Measurements from ENCODE around the gene CASP9. TPM values are rescaled to one million over a fixed set of nuclear protein-coding genes. Genes with fewer than 3 reads are reported as not detected.
A peak's percentile ranks its signal among the peaks of the same experiment; 100 is the strongest.

The CASP9 gene
- polyA plus RNA-seq, 6 donors from 2014 or later = 4.8 to 17.7 (median 14.7) TPM

DNA sequence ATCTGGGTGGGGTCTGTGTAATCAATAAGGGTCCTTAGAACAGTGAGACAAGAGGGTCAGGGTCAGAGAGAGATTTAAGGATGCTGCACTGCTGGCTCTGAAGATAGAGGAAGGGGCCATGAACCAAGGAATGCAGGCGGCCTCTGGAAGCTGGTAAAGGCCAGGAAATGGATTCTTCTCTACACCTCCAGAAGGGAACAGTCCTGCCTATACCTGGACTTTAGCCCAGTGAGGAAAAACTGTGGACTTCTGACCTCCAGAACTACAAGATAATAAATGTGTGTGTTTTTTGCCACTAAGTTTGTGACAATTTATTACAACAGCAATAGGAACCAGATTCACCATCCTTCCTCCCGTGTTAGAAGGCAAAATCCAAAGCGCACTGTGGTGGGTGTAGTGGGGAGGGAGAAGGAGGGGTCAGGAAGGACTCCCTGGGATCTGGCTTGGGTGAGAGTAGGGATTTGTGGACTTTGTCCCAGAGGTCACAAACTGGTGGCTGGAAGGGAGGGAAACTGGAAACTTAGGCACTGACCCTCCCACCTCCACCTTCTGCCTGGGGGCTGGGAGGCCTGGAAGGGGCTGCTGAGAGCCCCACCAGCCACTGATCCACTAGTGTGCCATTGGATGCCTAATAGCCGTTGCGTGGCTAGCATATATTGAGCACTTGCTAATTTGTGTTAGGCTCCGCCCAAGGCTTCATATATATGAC is 72.8 kb downstream of the CASP9 start:
- no peaks in the 10 kb centered on the region for H3K36me3 Mint-ChIP-seq
- DNase-seq = no peak
- H3K4me1 Mint-ChIP-seq = no peaks in the 10 kb centered on the region
- no peak overlapping the region for H3K27ac Mint-ChIP-seq
- H3K27me3 Mint-ChIP-seq = peaks cover 13 to 29% (median 24%) of the 10 kb centered on the region in 3 donors
- no peak for ATAC-seq (ENCODE audit: low read depth in 2 of 2)
- no peak overlapping the region for H3K4me3 Mint-ChIP-seq
- H3K9me3 Mint-ChIP-seq = peaks cover 0 to 5% (median 0%) of the 10 kb centered on the region in 7 donors

DNA sequence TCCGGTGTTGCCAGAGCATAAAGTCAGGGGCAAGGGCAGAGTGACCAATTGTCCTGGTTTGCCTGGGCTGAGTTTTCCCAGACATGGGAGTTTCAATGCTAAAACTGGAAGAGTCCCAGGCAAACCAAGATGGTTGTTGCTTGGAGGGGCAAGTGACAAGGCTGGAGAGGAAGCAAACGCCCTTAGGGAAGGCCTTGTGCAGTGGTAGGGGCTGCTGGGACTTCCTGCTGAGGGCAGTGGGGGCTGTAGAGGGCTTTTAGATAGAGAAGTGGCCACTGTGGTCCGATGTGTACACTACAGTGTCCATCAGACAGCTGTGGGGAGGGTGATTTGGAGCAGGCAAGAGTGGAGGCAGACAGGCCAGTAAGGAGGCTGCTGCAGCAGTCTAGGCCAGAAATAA is 74.4 kb downstream of the CASP9 start:
- Mint-ChIP-seq H3K27ac (no peak overlapping the region), H3K4me1 (no peaks in the 10 kb centered on the region), H3K27me3 (peaks cover 22 to 39% (median 38%) of the 10 kb centered on the region in 3 donors), H3K36me3 (no peaks in the 10 kb centered on the region), H3K9me3 (peaks cover 0 to 6% (median 0%) of the 10 kb centered on the region in 7 donors), H3K4me3 (no peak overlapping the region)
- DNase-seq (no peak), ATAC-seq (ENCODE audit: low read depth in 2 of 2) (no peak)

DNA sequence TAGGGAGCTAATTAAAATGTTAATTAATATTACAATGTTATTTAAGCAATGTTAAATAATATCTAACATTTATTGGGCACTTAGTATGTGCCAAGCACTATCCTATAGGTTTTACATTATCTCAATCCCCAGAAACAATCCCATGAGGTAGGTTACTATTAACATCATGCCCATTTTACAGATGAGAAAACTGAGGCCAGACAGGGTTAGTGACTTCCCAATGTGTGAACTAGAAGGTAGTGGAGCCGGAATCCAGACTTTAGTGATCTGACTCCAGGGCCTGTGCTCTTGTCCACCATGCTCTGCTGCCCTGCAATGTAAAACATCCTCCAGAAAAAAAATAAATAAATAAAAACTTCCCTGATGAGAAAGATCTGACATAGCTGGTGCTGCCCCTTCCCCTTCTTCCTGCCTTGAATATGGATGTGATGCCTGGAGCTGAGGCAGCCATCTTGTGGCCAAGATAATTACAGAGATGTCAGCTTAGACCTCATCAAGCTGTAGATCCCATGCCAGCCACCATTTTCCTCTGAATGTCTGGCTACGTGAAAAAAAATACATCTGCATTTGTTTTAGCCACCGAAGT is 75.0 kb downstream of the CASP9 start:
- DNase-seq (no peak), ATAC-seq (ENCODE audit: low read depth in 2 of 2) (no peak)
- peaks cover 0 to 6% (median 0%) of the 10 kb centered on the region in 7 donors for H3K9me3 Mint-ChIP-seq
- no peak overlapping the region for H3K4me3 Mint-ChIP-seq
- no peaks in the 10 kb centered on the region for H3K4me1 Mint-ChIP-seq
- H3K27me3 Mint-ChIP-seq = peaks cover 22 to 39% (median 38%) of the 10 kb centered on the region in 3 donors
- H3K27ac Mint-ChIP-seq = no peak overlapping the region
- no peaks in the 10 kb centered on the region for H3K36me3 Mint-ChIP-seq

DNA sequence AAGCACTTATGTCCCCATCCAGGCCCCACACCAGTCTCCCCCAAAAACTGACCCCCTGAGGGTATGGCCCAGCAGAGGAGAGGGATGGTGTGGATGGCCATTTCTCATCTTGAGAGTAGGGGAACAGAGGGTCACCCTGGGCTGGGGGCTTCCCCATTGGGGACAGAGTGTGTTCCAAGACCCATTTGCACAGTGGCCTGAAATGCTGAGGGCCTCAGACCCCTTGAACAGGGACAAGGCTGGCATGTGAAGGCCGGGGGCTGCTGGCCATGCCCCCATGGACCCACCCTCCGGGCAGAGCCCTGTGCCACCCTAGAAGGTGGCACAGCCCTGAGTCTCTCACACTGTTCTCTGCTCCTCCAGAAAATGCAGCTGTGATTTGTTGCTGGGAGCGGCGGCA is 77.8 kb downstream of the CASP9 start:
- DNase-seq (no peak), ATAC-seq (ENCODE audit: low read depth in 2 of 2) (no peak)

DNA sequence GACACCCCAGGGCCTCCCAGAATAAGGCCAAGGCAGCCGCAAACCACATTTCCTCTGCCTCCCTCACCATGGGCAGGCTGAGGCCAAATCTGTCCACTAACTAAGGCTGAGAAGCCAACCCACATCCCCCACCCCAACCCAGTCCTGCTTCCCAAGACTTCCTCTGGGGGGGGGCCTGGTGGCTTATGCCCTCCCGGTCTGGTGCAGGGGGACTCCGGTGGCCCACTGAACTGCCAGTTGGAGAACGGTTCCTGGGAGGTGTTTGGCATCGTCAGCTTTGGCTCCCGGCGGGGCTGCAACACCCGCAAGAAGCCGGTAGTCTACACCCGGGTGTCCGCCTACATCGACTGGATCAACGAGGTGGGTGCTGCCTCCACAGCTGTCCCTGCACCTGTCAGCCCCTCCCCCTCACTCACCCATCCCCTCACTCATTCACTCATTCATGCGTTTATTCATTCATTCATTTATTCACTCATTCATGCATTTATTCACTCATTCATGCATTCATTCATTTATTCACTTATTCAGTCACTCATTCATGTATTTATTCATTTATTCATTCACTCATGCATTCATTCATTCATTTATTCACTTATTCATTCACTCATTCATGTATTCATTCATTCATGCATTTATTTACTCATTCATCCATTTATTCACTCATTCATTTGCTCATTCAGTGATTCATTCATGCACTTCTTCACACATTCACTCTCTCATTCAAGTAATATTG is 78.5 kb downstream of the CASP9 start:
- Mint-ChIP-seq H3K4me3 (no peak overlapping the region), H3K4me1 (no peaks in the 10 kb centered on the region), H3K27me3 (peaks cover 14 to 56% (median 41%) of the 10 kb centered on the region in 3 donors), H3K36me3 (no peaks in the 10 kb centered on the region), H3K27ac (peak overlapping the region in 1 of 6 donors; percentile 28), H3K9me3 (peaks cover 0 to 2% (median 0%) of the 10 kb centered on the region in 7 donors)
- DNase-seq (no peak), ATAC-seq (ENCODE audit: low read depth in 2 of 2) (no peak)

More for the DNA sequence above, 77.8 kb downstream of the CASP9 start:
- Mint-ChIP-seq H3K27me3 (peaks cover 18 to 52% (median 46%) of the 10 kb centered on the region in 3 donors), H3K4me3 (no peak overlapping the region), H3K36me3 (no peaks in the 10 kb centered on the region), H3K4me1 (no peaks in the 10 kb centered on the region), H3K9me3 (peaks cover 0 to 6% (median 0%) of the 10 kb centered on the region in 7 donors), H3K27ac (no peak overlapping the region)

DNA sequence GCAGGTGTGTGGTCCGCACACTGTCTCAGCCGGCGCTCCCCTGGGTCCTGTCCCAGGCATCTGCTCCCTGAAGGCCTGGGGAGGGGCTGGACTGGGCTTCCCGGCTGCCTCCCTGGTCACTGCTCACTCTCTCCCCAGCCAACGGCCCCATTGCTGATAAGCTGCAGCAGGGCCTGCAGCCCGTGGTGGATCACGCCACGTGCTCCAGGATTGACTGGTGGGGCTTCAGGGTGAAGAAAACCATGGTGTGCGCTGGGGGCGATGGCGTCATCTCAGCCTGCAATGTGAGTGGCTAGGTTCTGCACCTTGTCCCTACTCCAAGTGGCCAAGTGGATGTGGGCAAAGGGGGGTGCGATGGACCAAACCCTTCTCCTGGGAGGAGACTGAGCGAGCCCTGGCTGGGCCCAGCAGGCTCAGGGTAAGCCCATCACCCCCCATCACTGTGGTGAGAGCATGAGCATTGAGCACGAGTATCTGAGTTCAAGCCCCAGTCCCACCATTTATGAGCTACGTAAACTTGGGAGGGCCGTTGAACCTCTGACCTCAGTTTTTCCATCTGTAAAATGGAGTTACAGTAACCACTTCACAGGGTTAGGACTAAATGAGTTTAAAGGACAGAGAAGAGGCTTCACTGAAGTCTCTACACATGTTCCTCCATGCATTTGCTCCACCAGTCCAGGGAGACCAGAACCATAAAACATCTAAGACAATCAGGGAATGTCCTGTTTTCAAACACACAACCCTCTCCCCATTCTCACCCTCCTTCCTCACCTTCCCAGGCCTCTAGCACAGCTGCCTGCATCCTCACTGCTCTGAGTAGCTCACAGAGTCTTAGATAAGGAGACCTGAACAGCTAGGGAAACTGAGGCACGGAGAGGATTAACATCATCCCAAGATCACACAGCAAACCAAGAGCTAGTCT is 79.3 kb downstream of the CASP9 start:
- Mint-ChIP-seq H3K36me3 (no peaks in the 10 kb centered on the region), H3K27ac (no peak overlapping the region), H3K9me3 (peaks cover 0 to 2% (median 0%) of the 10 kb centered on the region in 7 donors), H3K4me1 (no peaks in the 10 kb centered on the region), H3K27me3 (peaks cover 14 to 53% (median 37%) of the 10 kb centered on the region in 3 donors), H3K4me3 (no peak overlapping the region)
- ATAC-seq (ENCODE audit: low read depth in 2 of 2) (no peak), DNase-seq (no peak)

DNA sequence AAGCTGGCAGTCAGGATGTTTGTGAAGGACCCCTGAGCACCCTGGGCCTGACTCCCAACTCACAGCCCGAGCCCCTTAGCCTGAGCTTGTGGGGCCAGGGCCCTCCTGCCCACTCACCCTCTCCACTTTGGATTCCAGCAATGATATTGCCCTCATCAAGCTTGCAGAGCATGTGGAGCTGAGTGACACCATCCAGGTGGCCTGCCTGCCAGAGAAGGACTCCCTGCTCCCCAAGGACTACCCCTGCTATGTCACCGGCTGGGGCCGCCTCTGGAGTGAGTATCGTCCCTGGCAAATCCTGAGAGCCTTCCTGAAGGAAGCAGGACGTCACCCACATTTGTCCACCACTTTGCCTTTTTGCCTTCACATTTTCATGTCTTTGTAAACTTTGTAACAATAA is 80.7 kb downstream of the CASP9 start:
- H3K27ac Mint-ChIP-seq = no peak overlapping the region
- H3K36me3 Mint-ChIP-seq = no peaks in the 10 kb centered on the region

DNA sequence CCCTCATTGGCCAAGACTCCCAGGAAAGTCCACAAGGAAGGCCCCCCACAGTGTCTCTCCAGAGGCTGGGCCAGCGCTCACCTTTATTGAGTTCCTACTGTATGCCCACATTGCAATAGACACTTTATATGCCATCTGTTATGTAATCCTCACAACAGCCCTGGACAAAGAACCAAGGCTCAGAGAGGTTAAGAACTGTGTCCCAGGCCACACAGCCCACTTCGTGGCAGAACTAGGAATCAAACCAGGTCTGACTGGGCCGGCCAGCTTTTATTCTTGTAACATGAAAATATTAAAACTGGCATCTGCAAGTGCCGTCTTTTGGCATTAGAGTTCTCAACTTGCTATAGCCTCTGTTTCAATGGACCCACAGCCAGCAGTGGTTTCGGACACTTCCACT is 81.3 kb downstream of the CASP9 start:
- no peak overlapping the region for H3K4me3 Mint-ChIP-seq
- peaks cover 14 to 48% (median 31%) of the 10 kb centered on the region in 3 donors for H3K27me3 Mint-ChIP-seq
- H3K4me1 Mint-ChIP-seq = no peaks in the 10 kb centered on the region
- ATAC-seq (ENCODE audit: low read depth in 2 of 2) = no peak
- no peak for DNase-seq
- no peak overlapping the region for H3K27ac Mint-ChIP-seq
- H3K36me3 Mint-ChIP-seq = no peaks in the 10 kb centered on the region
- peaks cover 0 to 2% (median 0%) of the 10 kb centered on the region in 7 donors for H3K9me3 Mint-ChIP-seq

More for the DNA sequence above, 80.7 kb downstream of the CASP9 start:
- peaks cover 14 to 48% (median 31%) of the 10 kb centered on the region in 3 donors for H3K27me3 Mint-ChIP-seq
- H3K9me3 Mint-ChIP-seq = peaks cover 0 to 2% (median 0%) of the 10 kb centered on the region in 7 donors
- no peaks in the 10 kb centered on the region for H3K4me1 Mint-ChIP-seq
- DNase-seq (no peak), ATAC-seq (ENCODE audit: low read depth in 2 of 2) (no peak)
- H3K4me3 Mint-ChIP-seq = no peak overlapping the region

DNA sequence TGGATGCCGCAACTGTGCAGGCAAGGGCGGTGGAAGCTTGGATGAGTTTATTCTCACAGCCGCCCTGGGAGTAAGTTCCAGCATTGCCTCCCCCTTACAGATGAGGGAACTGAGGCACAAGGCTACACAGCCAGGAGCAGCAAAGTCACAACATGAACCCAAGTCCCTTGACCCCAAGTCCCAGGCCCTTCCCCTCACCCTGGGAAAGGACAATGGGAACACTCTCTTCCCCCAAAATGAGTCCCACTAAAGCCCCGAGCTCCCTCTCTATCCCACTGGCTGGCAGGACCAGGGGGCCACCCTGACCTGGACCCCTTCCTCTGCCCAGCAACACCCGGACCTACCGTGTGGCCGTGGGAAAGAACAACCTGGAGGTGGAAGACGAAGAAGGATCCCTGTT is 81.9 kb downstream of the CASP9 start:
- Mint-ChIP-seq H3K36me3 (no peaks in the 10 kb centered on the region), H3K27me3 (peaks cover 11 to 42% (median 27%) of the 10 kb centered on the region in 3 donors), H3K9me3 (peaks cover 0 to 2% (median 0%) of the 10 kb centered on the region in 7 donors), H3K27ac (no peak overlapping the region), H3K4me1 (no peaks in the 10 kb centered on the region), H3K4me3 (peak overlapping the region in 1 of 8 donors; percentile 25)
- DNase-seq = no peak
- no peak for ATAC-seq (ENCODE audit: low read depth in 2 of 2)

Other genes starting within 250 kb of the CASP9 start
- 10 to 100 TPM; 34.1 to 49.5 (median 44.3) TPM for gene EFHD2, start 114.3 kb downstream of the CASP9 start, polyA plus RNA-seq (ENCODE audit: low read depth in 6 of 6)
- not detected for gene CTRC, start 85.8 kb downstream of the CASP9 start, polyA plus RNA-seq (ENCODE audit: low read depth in 6 of 6)
- not detected for gene CELA2A, start 67.5 kb downstream of the CASP9 start, polyA plus RNA-seq (ENCODE audit: low read depth in 6 of 6)
- gene CELA2B, start 48.1 kb downstream of the CASP9 start, polyA plus RNA-seq (ENCODE audit: low read depth in 6 of 6) = not detected
- 10 to 100 TPM in 4 of 6 donors, 1 to 10 TPM in 2; 8.5 to 15.4 (median 14.4) TPM for gene DNAJC16, start 2.6 kb upstream of the CASP9 start, polyA plus RNA-seq (ENCODE audit: low read depth in 6 of 6)
- 1 to 10 TPM; 2.4 to 7.4 (median 3.8) TPM for gene AGMAT, start 60.8 kb upstream of the CASP9 start, polyA plus RNA-seq (ENCODE audit: low read depth in 6 of 6)
- gene DDI2, start 93.2 kb upstream of the CASP9 start, polyA plus RNA-seq (ENCODE audit: low read depth in 6 of 6) = 1 to 10 TPM; 2.5 to 7.1 (median 5.7) TPM
- gene PLEKHM2, start 160.1 kb upstream of the CASP9 start, polyA plus RNA-seq (ENCODE audit: low read depth in 6 of 6) = 10 to 100 TPM in 3 of 6 donors, 1 to 10 TPM in 3; 1.9 to 13.7 (median 8.9) TPM
- 1 to 10 TPM in 1 of 6 donors, under 1 TPM in 1, not detected in 4; 0.73 to 1.3 TPM for gene SLC25A34, start 212.0 kb upstream of the CASP9 start, polyA plus RNA-seq (ENCODE audit: low read depth in 6 of 6)
- gene TMEM82, start 218.3 kb upstream of the CASP9 start, polyA plus RNA-seq (ENCODE audit: low read depth in 6 of 6) = not detected
- not detected for gene FBLIM1, start 234.6 kb upstream of the CASP9 start, polyA plus RNA-seq (ENCODE audit: low read depth in 6 of 6)

Measured in naive B cell (primary cell).